ENCODE measurements around the gene C7orf25.
A peak's percentile ranks its signal among the peaks of the same experiment; 100 is the strongest.

Gene C7orf25

DNA sequence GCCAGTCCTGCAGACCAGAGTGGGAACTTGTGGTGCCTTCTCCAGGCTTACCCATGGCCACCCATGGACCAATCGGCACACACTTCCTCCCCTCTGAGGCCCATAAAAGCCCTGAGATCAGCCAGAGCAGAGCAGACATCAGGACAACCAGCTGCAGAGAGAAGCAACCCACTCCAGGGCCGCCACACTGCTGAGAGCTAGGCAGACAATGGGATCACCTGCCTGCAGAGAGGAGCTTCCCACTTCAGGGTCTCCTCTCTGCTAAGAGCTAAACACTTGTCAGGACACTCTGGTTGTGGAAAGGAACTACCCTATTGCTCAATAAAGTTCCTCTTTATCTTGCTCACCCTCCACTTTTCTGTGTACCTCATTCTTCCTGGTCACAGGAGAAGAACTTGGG lies 34.0 kb downstream of the C7orf25 start:
- DNase-seq (ENCODE audit: extremely low read depth, low read depth) = no peak
- TF ChIP-seq, protein P1, sequence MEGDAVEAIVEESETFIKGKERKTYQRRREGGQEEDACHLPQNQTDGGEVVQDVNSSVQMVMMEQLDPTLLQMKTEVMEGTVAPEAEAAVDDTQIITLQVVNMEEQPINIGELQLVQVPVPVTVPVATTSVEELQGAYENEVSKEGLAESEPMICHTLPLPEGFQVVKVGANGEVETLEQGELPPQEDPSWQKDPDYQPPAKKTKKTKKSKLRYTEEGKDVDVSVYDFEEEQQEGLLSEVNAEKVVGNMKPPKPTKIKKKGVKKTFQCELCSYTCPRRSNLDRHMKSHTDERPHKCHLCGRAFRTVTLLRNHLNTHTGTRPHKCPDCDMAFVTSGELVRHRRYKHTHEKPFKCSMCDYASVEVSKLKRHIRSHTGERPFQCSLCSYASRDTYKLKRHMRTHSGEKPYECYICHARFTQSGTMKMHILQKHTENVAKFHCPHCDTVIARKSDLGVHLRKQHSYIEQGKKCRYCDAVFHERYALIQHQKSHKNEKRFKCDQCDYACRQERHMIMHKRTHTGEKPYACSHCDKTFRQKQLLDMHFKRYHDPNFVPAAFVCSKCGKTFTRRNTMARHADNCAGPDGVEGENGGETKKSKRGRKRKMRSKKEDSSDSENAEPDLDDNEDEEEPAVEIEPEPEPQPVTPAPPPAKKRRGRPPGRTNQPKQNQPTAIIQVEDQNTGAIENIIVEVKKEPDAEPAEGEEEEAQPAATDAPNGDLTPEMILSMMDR (IDR thresholded peaks at IDR 0.05; ENCODE audit: low read depth, low read length) = no peak

DNA sequence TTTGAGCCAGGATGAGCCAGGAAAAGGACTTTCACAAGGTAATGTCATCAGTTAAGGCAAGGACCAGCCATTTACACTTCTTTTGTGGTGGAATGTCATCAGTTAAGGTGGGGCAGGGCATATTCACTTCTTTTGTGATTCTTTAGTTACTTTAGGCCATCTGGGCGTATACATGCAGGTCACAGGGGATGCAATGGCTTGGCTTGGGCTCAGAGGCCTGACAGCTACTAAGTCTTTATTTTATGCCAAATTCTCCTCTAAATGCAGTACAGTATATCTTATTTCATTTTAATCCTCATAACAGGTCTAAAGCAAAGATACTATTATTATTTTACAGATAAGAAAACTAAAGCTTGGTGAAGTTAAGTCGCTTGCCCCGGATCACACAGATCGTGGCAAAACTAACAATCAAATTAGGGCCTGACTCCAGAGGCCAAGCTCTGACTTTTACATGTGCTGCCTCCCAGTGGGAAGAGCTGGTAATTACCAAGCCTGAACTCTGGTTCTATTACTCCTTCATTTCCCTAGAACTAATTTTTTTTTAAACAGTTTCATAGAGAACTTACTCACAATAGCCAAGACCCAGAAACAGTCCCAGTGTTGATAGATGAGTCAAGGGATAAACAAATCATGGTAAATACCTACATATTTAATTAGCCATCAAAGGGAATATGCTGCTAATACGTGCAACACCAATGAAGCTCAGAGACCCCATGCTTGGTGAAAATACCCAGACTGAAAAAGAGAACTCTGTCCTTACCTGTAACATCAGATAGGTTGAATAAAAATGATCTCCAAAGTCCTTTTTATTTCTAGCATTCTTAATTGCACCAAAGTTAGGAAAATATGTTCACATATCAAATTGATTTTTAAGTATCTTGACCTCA lies 35.4 kb downstream of the C7orf25 start:
- TF ChIP-seq, protein P1 (IDR thresholded peaks at IDR 0.05; ENCODE audit: low read depth, low read length) = peak; percentile 79
- peak; percentile 23 for DNase-seq (ENCODE audit: extremely low read depth, low read depth)

DNA sequence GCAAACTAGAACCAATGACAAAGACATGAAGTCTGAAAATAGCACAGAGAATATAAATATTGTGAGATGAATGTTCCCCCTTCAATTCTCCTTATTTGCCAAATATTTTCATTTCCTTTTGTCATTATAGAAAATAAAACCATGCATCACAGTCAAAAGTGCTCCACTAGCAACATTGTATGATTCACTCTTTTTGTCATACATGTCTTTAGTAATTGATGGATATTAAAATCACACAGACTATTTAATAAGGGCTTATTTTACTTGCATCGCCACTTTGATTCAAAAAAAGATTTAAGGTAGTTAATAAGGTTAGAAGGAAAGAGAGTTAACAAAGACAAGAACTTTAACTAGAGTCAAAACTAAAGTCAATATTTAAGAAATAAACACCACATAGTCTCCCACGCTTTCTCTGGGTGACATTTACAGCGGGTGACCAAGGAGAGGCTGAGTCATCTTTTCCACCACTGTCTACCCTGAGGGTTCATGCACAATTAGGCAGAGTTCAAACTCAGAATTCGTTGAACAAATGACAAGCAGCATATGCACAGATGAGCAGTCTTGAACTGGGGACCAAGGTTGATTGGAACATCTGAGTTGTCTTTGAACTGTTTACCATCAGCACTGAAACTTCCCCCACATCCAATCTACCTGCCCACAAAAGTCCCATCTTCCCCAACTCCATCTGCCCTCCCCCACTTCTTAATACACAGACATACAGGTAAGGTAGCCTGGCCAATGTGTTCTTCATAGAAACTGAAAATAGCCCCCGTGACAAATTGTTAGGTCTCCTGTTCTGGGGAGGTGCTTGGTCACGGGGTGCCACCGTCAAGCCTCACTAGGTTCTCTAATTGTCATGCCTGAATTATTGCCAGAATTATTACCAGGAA lies 42.5 kb downstream of the C7orf25 start:
- no peak for DNase-seq (ENCODE audit: extremely low read depth, low read depth)
- TF ChIP-seq, protein P1 (IDR thresholded peaks at IDR 0.05; ENCODE audit: low read depth, low read length) = no peak

DNA sequence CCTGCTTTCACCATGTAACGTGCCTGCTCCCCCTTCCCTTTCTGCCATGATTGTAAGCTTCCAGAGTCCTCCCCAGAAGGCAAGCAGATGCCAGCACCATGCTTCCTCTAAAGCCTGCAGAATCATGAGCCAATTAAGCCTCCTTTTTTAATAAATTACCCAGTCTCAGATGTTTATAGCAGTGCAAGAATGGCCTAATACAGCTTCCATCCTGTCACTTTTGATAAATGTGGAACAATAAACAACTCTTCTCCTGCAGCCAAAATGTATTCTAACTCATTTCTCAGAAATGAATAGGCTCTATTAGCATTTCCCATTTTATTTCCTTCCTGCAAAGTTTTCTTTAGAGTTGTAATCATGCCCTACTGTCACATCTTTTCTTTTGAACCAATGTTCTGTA lies 43.4 kb downstream of the C7orf25 start:
- DNase-seq (ENCODE audit: extremely low read depth, low read depth) = no peak

More for the DNA sequence above, 43.4 kb downstream of the C7orf25 start:
- TF ChIP-seq, protein P1 (IDR thresholded peaks at IDR 0.05; ENCODE audit: low read depth, low read length) = no peak
